K562 (cell line): ENCODE data around the gene ENOX2. TPM values are rescaled to one million over a fixed set of nuclear protein-coding genes. Genes with fewer than 3 reads are reported as not detected.

Experiments used
- ATAC-seq: fragments of 200-7000 bp; cut with Tn5 transposase; 3 replicates; pipeline ENCODE4 v1.9.1; 2020; ENCODE audit warnings: moderate library complexity
- Bru-seq: library from RNA; stranded (reverse); fragments of 400-500 nt; gene quantifications from one replicate; lab custom pipeline; 2021; lab: Mats Ljungman, UMichigan
- BruChase-seq, 2 experiments: library from RNA; stranded (reverse); fragments of 400-500 nt; gene quantifications; one replicate each; lab custom pipeline; 2021; lab: Mats Ljungman, UMichigan
- BruUV-seq: library from RNA; stranded (reverse); fragments of 400-500 nt; replicated peaks from 2 replicates; lab custom pipeline; 2021; lab: Mats Ljungman, UMichigan
- CTCF ChIA-PET: fragments of 300-600 bp; formaldehyde crosslinking; extraction: SDS; loops from one replicate; lab custom pipeline; 2021; ENCODE audit warnings: low intra/inter-chr PET ratio; lab: Yijun Ruan, JAX
- POLR2A ChIA-PET: fragments of 300-600, 350-650 bp; sonication (Branson Sonifier 250); formaldehyde crosslinking; extraction: SDS; loops from one replicate; lab custom pipeline; 2021; ENCODE audit warnings: antibody characterized with exemption, inconsistent platforms; lab: Yijun Ruan, JAX
- DNase-seq, 4 experiments: peaks; one replicate each; pipeline versions ENCODE4 v3.0.0 to v3.0.0-alpha.2; 2011 to 2018; ENCODE audit warnings: low spot score in 3 of 4, mixed read lengths in 3 of 4; ENCODE audit errors: extremely low read depth in 1 of 4
- FAIRE-seq: peaks from 2 replicates; lab custom pipeline; 2011; peaks lifted over from hg19 to GRCh38; lab: Jason Lieb, UNC
- H2AFZ ChIP-seq: 2 replicates; pipeline ENCODE4 v1.6.0; 2011; ENCODE audit warnings: low read depth, low read length, control low read depth, inconsistent platforms
- H3K27ac ChIP-seq: fragments of 200-600 bp; 3 replicates; pipeline ENCODE4 v1.8.0; 2011; ENCODE audit warnings: low read depth, mild to moderate bottlenecking, control low read depth, inconsistent platforms, low read length, moderate library complexity, mixed read lengths; ENCODE audit errors: extremely low read depth
- H3K27me3 ChIP-seq, 2 experiments: fragments of 300-600 bp in 1 of 2; 2 replicates in 1 of 2; 3 replicates in 1 of 2; pipeline versions ENCODE4 v1.6.0 to v1.8.0; 2011; ENCODE audit warnings: inconsistent platforms in 2 of 2, low read length in 2 of 2, mild to moderate bottlenecking in 1 of 2, mixed read lengths in 1 of 2, moderate library complexity in 1 of 2; ENCODE audit not compliant: control insufficient read depth in 2 of 2, insufficient read depth in 2 of 2
- H3K36me3 ChIP-seq: fragments of 300-600 bp; 3 replicates; pipeline ENCODE4 v1.8.0; 2011; ENCODE audit warnings: mild to moderate bottlenecking, low read length, inconsistent platforms; ENCODE audit not compliant: control insufficient read depth, insufficient read depth
- H3K4me1 ChIP-seq, 2 experiments: fragments of 200-600 bp in 1 of 2; replicated peaks in 1 of 2; 2 replicates in 1 of 2; 3 replicates in 1 of 2; pipeline versions ENCODE4 v1.5.1 to v1.8.0; 2011; ENCODE audit warnings: inconsistent platforms in 2 of 2, low read length in 2 of 2, mild to moderate bottlenecking in 1 of 2, mixed read lengths in 1 of 2, moderate library complexity in 1 of 2; ENCODE audit not compliant: control insufficient read depth in 2 of 2, insufficient read depth in 2 of 2
- H3K4me2 ChIP-seq: 2 replicates; pipeline ENCODE4 v1.6.1; 2011; ENCODE audit warnings: low read length, control low read depth, inconsistent platforms, mixed read lengths; ENCODE audit not compliant: insufficient read depth
- H3K4me3 ChIP-seq: fragments of 200-600 bp; sonication (generic), shearing (Covaris generic); 2 replicates; pipeline ENCODE4 v1.5.1; 2016; ENCODE audit warnings: control low read depth, inconsistent platforms
- H3K79me2 ChIP-seq: fragments of 200-600 bp; 3 replicates; pipeline ENCODE4 v1.8.0; 2011; ENCODE audit warnings: low read length, inconsistent platforms; ENCODE audit not compliant: control insufficient read depth, insufficient read depth
- H3K9ac ChIP-seq, 2 experiments: 2 replicates each; pipeline versions ENCODE4 v1.6.0 to v1.6.1; 2011; ENCODE audit warnings: low read depth in 2 of 2, low read length in 2 of 2, control low read depth in 1 of 2, inconsistent platforms in 1 of 2, mild to moderate bottlenecking in 1 of 2, mixed read lengths in 1 of 2; ENCODE audit not compliant: insufficient read depth in 1 of 2
- H3K9me1 ChIP-seq: one replicate; pipeline ENCODE4 v1.6.0; 2011; ENCODE audit warnings: inconsistent platforms, mild to moderate bottlenecking, low read length, moderate library complexity; ENCODE audit not compliant: control insufficient read depth, insufficient read depth
- H3K9me3 ChIP-seq: replicated peaks from 2 replicates; pipeline ENCODE4 v1.5.1; 2011; ENCODE audit warnings: low read depth, low read length, inconsistent platforms; ENCODE audit not compliant: control insufficient read depth, insufficient read depth
- H4K20me1 ChIP-seq: replicated peaks from 2 replicates; pipeline ENCODE4 v1.6.1; 2011; ENCODE audit warnings: low read length, inconsistent platforms, mixed read lengths; ENCODE audit not compliant: control insufficient read depth, insufficient read depth
- C11orf30 ChIP-seq: fragments of 450-650 bp; IDR thresholded peaks from 2 replicates; pipeline ENCODE4 v1.6.1; 2016; ENCODE audit warnings: low read depth, mild to moderate bottlenecking
- NEUROD1 ChIP-seq: fragments of 150-350 bp; IDR thresholded peaks from 2 replicates; pipeline ENCODE4 v1.6.1; 2014; ENCODE audit warnings: borderline replicate concordance, low read length, low read depth; ENCODE audit not compliant: partially characterized antibody
- NFATC3 ChIP-seq: fragments of 450-650 bp; IDR thresholded peaks from 2 replicates; pipeline ENCODE4 v1.6.1; 2017; ENCODE audit warnings: mild to moderate bottlenecking
- SUPT5H ChIP-seq: fragments of 450-650 bp; IDR thresholded peaks from 2 replicates; pipeline ENCODE4 v1.6.1; 2016
- ZNF3 ChIP-seq: fragments of 250-450 bp; sonication (Bioruptor Pico); IDR thresholded peaks from 2 replicates; pipeline ENCODE4 v1.5.0; 2021; ENCODE audit warnings: mild to moderate bottlenecking, moderate library complexity
- ZNF41 ChIP-seq: fragments of 250-450 bp; sonication (Bioruptor Pico); conservative IDR thresholded peaks from 2 replicates; pipeline ENCODE4 v1.4.0; 2020; ENCODE audit warnings: mild to moderate bottlenecking
- WGBS: fragments of 100-300 bp; shearing (Covaris generic); methylation state at CpG from one replicate; pipeline ENCODE4 v1.1.6; 2016; ENCODE audit warnings: low coverage, mixed read lengths; ENCODE audit not compliant: insufficient coverage; ENCODE audit errors: missing lambda C conversion rate; 5-methylcytosine and 5-hydroxymethylcytosine counted together
- in situ Hi-C: fragments of 300-500 bp; cut with MboI; formaldehyde crosslinking; loops from 4 replicates; pipeline ENCODE4 v1.15.0; 2018; ENCODE audit warnings: inconsistent platforms, mixed read lengths
- intact Hi-C: fragments of 100-400 bp; cut with micrococcal nuclease; formaldehyde crosslinking; loops from 2 replicates; pipeline ENCODE4 v1.14.2; 2022
- long read RNA-seq, 3 experiments: library from polyadenylated mRNA in 2 of 3; library from RNA in 1 of 3; unstranded in 2 of 3; stranded (forward) in 1 of 3; transcript quantifications; one replicate each; pipeline ENCODE4 v2.0.0, GENCODE V29; 2019 to 2022
- polyA minus RNA-seq, 3 experiments: library from RNA; depleted of rRNA, polyadenylated mRNA; stranded (reverse); fragments of >200 nt; gene quantifications; 2 replicates each; pipeline ENCODE4 v1.2.3, GENCODE V29; 2011
- polyA plus RNA-seq, 8 experiments: library from polyadenylated mRNA; depleted of rRNA in 4 of 8; stranded (reverse) in 5 of 8; unstranded in 3 of 8; fragments of >200 nt; fragmentation: Nextera tagmentation in 2 of 8; fragmentation: Illumina TruSeq in 1 of 8; extraction: Ambion mirVana in 2 of 8; extraction: Trizol in 1 of 8; gene quantifications; 2 replicates each; pipeline versions ENCODE4 v1.2.1 to v1.2.3, GENCODE V29; 2011 to 2014; ENCODE audit warnings: inconsistent platforms in 1 of 8, missing spikeins in 1 of 8
- total RNA-seq, 7 experiments: library from RNA; depleted of rRNA in 6 of 7; stranded (reverse); fragments of >200 nt in 6 of 7; fragmentation: Illumina TruSeq in 2 of 7; extraction: Trizol in 2 of 7; gene quantifications; 2 replicates each; pipeline versions ENCODE4 v1.2.1 to v1.2.3, GENCODE V29; 2011 to 2021; ENCODE audit warnings: low replicate concordance in 1 of 7
- TF ChIP-seq, protein P1 (sequence below): sonication (generic); formaldehyde crosslinking; IDR thresholded peaks from 2 replicates; pipeline ENCODE4 v1.8.0; 2023; ENCODE audit warnings: missing genetic modification reagents, mild to moderate bottlenecking, borderline replicate concordance
- TF ChIP-seq, protein P2 (sequence below): fragments of 250-450 bp; sonication (Bioruptor Pico); IDR thresholded peaks from 2 replicates; pipeline ENCODE4 v1.5.1; 2021; ENCODE audit warnings: mild to moderate bottlenecking

ENOX2 gene
- total RNA-seq (2011; cell fraction: chromatin; rRNA removed; ENCODE audit: low replicate concordance), result 9.7 and 14.3 TPM in 2 replicates
- total RNA-seq (2011; cell fraction: nucleolus; rRNA removed), result 3.6 and 4.3 TPM in 2 replicates
- total RNA-seq (2011; cell fraction: nucleoplasm; rRNA removed), result 5.9 and 7.3 TPM in 2 replicates
- total RNA-seq (2014; rRNA removed), result 10.3 and 14.5 TPM in 2 replicates
- total RNA-seq (2014; rRNA removed; fragmentation: Illumina TruSeq; extraction: Trizol), result 15.6 and 17.1 TPM in 2 replicates
- 13.3 and 13.8 TPM in 2 replicates for total RNA-seq (2015; rRNA removed; fragmentation: Illumina TruSeq; extraction: Trizol)
- total RNA-seq (2021), result 16.7 and 17.5 TPM in 2 replicates
- 18.0 and 24.0 TPM in 2 replicates for polyA plus RNA-seq (2011; rRNA removed)
- polyA plus RNA-seq (2011; cell fraction: cytosol; rRNA removed), result 8.3 and 10.0 TPM in 2 replicates
- polyA plus RNA-seq (2011; cell fraction: nucleus; rRNA removed), result 7.5 TPM in 2 replicates
- 14.7 and 16.3 TPM in 2 replicates for polyA plus RNA-seq (2012)
- 16.5 and 18.3 TPM in 2 replicates for polyA plus RNA-seq (2014; fragmentation: Illumina TruSeq; extraction: Trizol)
- polyA plus RNA-seq (2014; fragmentation: Nextera tagmentation; extraction: Ambion mirVana), result 1 to 10 TPM; 8.4 TPM
- polyA plus RNA-seq (2014; rRNA removed), result 6.1 and 8.3 TPM in 2 replicates
- polyA minus RNA-seq (2011; rRNA and poly(A)+ RNA removed), result 29.4 and 32.7 TPM in 2 replicates
- polyA minus RNA-seq (2011; cell fraction: cytosol; rRNA and poly(A)+ RNA removed), result 10.1 and 10.5 TPM in 2 replicates
- 5.1 and 9.6 TPM in 2 replicates for polyA minus RNA-seq (2011; cell fraction: nucleus; rRNA and poly(A)+ RNA removed)
- percentile 58 among the genes with signal in this experiment for Bru-seq, nascent RNA
- BruChase-seq, experiment 1, labeled RNA remaining after a 2-hour chase, result percentile 61 among the genes with signal in this experiment
- BruChase-seq, experiment 2, labeled RNA remaining after a 6-hour chase, result percentile 55 among the genes with signal in this experiment
- long read RNA-seq, experiment 1, full-length matches to known transcripts, result 25 of 71 reads
- long read RNA-seq, experiment 1, partial matches to known transcripts, result 23 of 71 reads
- long read RNA-seq, experiment 1, other reads (novel, unspliced or antisense), result 23 of 71 reads
- long read RNA-seq, experiment 2, full-length matches to known transcripts, result 3 of 11 reads
- long read RNA-seq, experiment 2, partial matches to known transcripts, result 2 of 11 reads
- long read RNA-seq, experiment 2, other reads (novel, unspliced or antisense), result 6 of 11 reads
- long read RNA-seq, experiment 3, full-length matches to known transcripts, result 5 of 15 reads
- long read RNA-seq, experiment 3, partial matches to known transcripts, result 7 of 15 reads
- long read RNA-seq, experiment 3, other reads (novel, unspliced or antisense), result 3 of 15 reads

- intact Hi-C loops, result loop anchor here (5.0 kb wide), 2 partner anchors 146 to 326 kb away; no protein-coding TSS in a partner anchor
- 1% methylated on average over 21 of the region's 50 CpGs for WGBS
- Histone ChIP-seq H3K27me3 (no peaks in the 10 kb centered on the region), H3K9ac (peak within 1 kb of the TSS; percentile 84 to 96), H3K9me1 (no peaks in the 10 kb centered on the region), H3K4me3 (peak within 1 kb of the TSS; percentile 67), H3K36me3 (peaks cover 13% of the 10 kb centered on the region; the same call in 2 of the 3 replicates), H3K9me3 (no peaks in the 10 kb centered on the region), H3K27ac (peak within 1 kb of the TSS; percentile 80), H3K4me2 (peak within 1 kb of the TSS; percentile 84), H2AFZ (peak within 1 kb of the TSS; percentile 88), H4K20me1 (no peaks in the 10 kb centered on the region), H3K79me2 (peaks cover 12% of the 10 kb centered on the region), H3K4me1 (peaks cover 0 to 3% of the 10 kb centered on the region in 2 experiments; a peak in 1 of 5 replicates)
- peak; percentile 99 for ATAC-seq
- in situ Hi-C loops, result no loop called here
- BruUV-seq, result no TSS peak
- FAIRE-seq, result peak; percentile 99
- peak; percentile 86 to 96 (median 89) for DNase-seq
- POLR2A ChIA-PET, result interaction anchor here (0.6 to 0.8 kb wide), 2 partner anchors 157 to 1151 kb away, joined by 3 read pairs; no protein-coding TSS in a partner anchor
- CTCF ChIA-PET, result no interaction called here
- TF ChIP-seq, protein P1, sequence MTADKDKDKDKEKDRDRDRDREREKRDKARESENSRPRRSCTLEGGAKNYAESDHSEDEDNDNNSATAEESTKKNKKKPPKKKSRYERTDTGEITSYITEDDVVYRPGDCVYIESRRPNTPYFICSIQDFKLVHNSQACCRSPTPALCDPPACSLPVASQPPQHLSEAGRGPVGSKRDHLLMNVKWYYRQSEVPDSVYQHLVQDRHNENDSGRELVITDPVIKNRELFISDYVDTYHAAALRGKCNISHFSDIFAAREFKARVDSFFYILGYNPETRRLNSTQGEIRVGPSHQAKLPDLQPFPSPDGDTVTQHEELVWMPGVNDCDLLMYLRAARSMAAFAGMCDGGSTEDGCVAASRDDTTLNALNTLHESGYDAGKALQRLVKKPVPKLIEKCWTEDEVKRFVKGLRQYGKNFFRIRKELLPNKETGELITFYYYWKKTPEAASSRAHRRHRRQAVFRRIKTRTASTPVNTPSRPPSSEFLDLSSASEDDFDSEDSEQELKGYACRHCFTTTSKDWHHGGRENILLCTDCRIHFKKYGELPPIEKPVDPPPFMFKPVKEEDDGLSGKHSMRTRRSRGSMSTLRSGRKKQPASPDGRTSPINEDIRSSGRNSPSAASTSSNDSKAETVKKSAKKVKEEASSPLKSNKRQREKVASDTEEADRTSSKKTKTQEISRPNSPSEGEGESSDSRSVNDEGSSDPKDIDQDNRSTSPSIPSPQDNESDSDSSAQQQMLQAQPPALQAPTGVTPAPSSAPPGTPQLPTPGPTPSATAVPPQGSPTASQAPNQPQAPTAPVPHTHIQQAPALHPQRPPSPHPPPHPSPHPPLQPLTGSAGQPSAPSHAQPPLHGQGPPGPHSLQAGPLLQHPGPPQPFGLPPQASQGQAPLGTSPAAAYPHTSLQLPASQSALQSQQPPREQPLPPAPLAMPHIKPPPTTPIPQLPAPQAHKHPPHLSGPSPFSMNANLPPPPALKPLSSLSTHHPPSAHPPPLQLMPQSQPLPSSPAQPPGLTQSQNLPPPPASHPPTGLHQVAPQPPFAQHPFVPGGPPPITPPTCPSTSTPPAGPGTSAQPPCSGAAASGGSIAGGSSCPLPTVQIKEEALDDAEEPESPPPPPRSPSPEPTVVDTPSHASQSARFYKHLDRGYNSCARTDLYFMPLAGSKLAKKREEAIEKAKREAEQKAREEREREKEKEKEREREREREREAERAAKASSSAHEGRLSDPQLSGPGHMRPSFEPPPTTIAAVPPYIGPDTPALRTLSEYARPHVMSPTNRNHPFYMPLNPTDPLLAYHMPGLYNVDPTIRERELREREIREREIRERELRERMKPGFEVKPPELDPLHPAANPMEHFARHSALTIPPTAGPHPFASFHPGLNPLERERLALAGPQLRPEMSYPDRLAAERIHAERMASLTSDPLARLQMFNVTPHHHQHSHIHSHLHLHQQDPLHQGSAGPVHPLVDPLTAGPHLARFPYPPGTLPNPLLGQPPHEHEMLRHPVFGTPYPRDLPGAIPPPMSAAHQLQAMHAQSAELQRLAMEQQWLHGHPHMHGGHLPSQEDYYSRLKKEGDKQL (CRISPR knock-in tag), result no peak
- TF ChIP-seq NEUROD1 (no peak), NFATC3 (no peak), C11orf30 (peak; percentile 41; the same call in 1 of the 2 replicates), ZNF3 (CRISPR knock-in tag) (no peak), SUPT5H (peak; percentile 97), ZNF41 (no peak)
- TF ChIP-seq, protein P2, sequence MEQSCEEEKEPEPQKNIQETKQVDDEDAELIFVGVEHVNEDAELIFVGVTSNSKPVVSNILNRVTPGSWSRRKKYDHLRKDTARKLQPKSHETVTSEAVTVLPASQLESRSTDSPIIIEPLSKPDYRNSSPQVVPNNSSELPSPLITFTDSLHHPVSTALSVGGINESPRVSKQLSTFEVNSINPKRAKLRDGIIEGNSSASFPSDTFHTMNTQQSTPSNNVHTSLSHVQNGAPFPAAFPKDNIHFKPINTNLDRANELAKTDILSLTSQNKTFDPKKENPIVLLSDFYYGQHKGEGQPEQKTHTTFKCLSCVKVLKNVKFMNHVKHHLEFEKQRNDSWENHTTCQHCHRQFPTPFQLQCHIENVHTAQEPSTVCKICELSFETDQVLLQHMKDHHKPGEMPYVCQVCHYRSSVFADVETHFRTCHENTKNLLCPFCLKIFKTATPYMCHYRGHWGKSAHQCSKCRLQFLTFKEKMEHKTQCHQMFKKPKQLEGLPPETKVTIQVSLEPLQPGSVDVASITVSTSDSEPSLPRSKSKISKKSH (CRISPR knock-in tag), result no peak
These were observed at the start of gene ENOX2 for GRCh38 chrX:130902783-130903613. Gene ENOX2 (minus strand): TSS chrX:130903209. CDS start chrX:130703216, 199,993 bp downstream.
